HG02840 (cell line): ENCODE data around the gene SLC13A2.
"Not testable (repeated sequence)": the region's sequence is repeated elsewhere in the genome, so short reads cannot be mapped to it uniquely, and the experiment has no call there.

Experiments
- ATAC-seq: cut with Tn5 transposase; IDR thresholded peaks from one replicate; pipeline ENCODE4 v1.9.1; 2021; ENCODE audit warnings: mild to moderate bottlenecking, moderate library complexity, moderate number of reproducible peaks; ENCODE audit not compliant: unreplicated experiment, low FRiP score

The SLC13A2 gene

DNA sequence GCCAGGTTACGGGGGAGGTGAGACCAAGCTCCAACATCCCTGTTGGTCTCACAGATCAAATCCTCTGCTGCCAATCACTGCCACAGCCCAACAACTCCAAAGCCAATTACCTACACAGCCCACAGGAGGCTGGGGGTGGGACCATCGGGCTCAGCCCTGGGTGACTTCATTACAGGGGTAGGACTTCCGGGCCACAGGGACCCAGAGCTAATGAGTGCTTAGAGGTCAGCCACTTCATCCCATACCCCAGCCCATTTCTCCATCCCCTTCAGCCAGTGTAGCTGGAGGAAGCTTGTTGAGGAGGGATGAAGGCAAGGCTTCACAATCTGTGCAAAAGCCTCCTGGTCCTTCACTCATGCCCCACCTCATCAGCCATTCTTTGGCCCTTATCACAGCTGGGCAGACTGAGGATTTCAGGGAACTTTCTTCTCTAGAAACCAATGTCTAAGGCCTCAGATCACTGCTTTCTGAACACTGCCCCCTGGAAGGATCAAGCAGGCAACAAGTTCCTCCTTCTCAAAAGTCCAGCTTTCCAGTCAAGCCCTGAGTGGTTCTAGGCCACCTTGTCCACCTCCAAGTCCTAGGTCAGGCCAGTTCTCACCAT, 38.5 kb downstream of the SLC13A2 start:
- ATAC-seq: no peak

DNA sequence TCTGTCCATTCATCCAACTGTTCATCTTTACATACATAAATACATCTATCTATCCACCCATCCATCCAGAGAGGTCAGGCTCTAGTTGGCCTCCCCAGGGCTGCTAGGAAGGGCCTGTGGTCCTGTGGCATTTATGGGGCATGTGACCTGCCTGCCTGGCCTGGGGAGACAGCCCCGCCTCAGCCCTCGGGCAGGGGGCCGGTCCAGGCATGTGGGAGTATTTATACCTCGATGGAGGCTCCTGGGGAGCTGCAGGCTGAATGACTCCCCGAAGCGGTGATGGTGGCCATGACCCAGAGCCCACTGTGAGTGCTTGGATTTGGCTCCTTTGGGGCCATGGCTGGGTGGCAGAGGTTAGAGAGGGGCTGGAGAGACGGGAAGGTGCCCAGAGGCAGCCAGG, 40.0 kb downstream of the SLC13A2 start:
- ATAC-seq: no peak

DNA sequence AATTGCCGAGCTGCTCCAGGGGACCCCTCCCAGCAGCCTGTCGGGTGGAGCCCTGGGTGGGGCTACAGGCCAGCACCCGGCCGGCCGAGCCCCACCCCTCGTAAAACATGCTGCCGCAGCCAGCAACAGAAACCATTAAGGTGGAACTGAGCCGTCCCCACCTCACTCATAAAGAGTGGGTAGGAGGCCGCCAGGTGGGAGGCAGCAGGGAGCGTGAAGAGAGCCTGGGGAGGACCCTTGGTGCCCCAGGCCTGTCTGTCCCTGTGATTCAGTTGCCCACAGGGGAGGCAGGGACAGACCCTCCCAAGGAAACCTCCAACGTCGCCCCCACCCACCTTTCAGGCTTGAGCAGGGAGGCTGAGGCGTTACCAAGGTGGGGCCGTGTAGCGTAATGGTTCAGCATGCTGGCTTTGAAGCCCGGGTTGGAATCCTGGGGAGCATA, 41.1 kb downstream of the SLC13A2 start:
- ATAC-seq: no peak

DNA sequence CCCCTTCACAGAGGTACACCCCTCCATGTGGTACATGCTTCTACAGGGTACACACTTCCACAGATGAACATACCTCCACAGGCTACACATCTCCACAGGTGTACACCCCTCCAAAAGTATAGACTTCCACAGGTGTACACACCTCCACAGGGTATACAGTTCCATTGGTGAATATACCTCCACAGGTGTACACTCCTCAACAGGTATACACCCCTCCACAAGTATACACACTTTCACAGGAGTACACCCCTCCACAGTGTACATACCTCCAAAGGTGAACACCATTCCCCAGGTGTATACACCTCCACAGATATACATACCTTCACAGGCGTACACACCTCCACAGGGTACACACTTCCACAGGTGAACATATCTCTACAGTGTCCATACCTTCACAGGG, 42.1 kb downstream of the SLC13A2 start:
- ATAC-seq: no peak

DNA sequence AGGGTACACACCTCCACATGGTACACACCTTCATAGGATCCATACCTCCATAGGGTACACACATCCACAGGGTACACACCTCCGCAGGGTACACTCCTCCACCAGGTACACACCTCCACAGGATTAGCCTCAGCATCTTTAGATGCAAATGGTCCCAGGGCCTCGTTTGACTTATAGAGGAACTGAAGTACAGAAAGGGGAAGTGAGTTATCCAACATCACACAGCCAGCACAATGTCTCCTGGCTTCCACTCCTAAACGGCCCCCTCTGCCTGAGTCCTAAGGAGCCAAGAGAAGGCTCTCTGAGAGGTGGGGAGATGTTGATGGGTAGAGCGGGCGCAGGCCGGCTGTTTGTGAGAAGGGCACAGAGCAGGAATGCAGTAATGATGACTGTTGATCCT, 44.7 kb downstream of the SLC13A2 start:
- ATAC-seq: no peak

DNA sequence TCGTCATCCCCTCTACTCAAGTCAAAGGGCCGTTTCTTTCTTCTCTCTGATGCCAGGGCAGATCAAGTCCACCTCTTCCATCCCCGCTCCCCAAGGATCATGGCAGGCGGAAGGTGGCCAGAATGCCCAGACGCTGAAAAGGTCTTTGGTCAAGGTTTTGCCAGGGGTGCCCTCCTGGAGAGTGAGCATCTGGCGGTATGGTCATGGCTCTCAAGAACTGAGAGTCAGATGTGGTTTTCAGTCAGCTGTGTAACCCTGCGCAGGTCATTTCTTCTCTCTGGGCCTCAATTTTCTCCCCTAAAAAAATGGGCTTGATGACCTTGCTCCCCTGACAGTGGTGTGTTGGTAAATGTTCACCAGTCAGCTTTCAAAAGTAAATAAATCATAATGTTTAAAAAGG, 45.1 kb downstream of the SLC13A2 start:
- ATAC-seq: no peak

DNA sequence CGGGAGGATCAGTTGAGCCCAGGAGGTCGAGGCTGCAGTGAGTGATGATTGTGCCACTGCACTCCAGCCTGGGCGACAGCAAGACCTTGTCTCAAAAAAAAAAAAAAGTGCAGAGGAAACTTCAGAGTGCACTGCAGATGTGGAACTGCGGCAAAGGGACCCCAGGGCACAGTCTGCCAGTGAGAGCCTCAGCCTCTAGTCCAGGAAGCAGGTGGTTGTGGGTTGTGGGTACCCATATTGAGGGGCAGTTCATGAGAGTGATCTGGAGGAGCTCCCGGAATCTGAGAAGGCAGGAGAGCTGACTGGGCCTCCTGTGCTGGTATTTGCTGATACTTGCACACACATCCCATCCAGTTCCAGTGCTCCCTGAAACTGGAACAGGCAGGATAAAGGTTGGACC, 45.8 kb downstream of the SLC13A2 start:
- no peak for ATAC-seq

DNA sequence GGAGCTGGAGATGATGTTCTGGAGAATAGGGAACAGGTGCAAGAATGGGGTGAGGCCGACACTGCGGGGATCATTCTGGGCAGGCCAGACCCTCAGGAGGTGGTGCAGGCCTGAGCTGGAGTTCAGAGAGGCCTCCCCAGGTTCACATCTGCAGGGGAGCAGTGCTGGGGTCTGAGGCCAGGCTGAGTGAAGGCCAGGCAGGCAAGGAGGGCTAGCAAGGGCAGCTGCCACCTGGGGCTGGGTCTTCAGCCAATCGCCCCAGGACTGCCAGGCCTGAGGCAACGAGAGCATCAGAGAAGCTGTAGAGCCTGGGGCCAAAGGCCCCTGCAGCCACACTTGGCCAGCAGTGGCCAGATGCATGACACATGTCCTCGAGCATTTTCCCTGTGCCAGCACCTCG, 47.2 kb downstream of the SLC13A2 start:
- no peak for ATAC-seq

DNA sequence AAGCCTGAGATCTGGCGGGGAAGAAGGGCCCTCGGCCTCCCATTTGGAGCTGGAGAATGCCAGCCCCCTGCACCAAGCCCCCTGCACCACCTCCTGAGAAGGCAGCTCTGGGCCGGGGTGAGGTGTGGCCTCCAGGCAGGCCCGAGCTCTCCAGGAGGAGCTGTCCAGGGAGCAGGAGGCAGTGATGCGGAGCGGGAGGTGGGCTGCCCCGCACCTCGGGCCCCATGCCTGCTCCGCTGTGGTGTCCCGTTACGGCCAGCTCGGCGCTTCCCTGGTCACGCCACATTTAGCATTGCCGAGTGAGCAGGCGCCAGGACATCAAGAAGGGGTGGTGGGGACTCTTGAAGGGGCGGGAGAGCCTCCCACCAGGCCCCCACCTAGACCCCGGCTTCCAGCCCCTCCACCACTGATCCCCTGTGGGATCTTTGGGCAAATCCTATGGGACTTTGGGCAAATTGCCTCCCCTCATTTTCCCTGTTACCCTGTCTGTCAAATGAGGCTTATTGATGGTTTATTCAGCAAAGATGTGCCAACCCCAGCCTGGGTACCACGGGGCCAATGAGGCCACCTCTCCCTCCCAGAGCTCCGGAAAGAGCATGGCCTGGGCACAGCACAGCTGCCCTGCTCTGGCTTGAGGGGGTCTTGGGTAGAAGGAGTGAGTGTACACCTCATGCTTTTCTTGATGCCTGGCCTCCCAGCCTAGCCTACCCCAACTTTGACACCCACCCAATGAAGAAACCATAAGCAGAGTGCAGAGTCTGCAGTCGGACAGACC, 48.1 kb downstream of the SLC13A2 start:
- no peak for ATAC-seq

DNA sequence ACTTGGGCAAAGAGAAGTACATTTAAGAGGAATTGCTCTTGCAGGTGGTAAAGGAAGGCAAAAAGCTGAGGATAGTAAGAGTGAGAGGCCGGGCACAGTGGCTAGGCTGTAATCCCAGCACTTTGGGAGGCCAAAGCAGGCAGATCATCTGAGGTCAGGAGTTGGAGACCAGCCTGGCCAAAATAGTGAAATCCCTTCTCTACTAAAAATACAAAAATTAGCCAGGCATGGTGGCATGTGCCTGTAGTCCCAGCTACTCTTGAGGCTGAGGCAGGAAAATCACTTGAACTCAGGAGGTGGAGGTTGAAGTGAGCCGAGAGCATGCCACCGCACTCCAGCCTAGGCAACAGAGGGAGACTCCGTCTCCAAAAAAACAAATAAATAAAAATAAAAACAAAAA, 48.8 kb downstream of the SLC13A2 start:
- not testable (repeated sequence) for ATAC-seq

DNA sequence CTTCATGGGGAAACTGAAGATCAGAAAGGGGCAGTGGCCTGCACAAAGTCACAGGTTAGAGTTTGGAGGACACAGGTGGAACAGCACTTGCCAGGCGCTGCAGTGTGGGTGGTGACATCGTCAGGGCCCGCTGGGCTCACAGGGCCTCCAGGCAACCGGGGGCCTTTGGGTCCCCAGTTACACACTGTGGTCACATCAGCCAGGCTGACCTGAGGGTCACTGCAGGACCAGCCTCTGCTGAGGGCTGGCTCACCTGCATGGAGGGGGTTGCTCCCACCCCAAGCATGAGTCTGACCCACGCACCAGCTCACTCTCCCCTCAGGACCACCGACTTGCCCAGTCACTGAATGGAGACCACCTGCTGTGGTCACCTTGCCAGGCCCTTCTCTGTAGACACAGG, 49.7 kb downstream of the SLC13A2 start:
- no peak for ATAC-seq

DNA sequence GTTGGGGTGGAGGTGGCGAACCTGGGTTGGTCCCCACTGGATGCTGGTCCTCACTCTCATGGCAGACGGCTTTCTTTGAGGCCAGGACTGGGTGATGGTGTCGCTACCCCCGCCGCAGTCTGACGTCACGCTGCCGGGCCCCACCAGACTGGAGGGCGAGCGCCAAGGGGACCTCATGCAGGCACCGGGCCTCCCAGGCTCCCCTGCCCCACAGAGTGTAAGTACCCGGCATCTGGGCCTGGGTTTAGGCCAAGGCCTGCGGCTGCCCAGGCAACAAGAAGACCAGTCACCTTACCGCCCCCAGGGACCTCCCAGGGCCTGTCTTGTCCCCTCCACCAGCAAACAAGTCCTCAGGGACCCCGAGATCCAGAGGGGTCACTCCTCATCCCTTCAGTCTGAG, 50.4 kb downstream of the SLC13A2 start:
- ATAC-seq: no peak

DNA sequence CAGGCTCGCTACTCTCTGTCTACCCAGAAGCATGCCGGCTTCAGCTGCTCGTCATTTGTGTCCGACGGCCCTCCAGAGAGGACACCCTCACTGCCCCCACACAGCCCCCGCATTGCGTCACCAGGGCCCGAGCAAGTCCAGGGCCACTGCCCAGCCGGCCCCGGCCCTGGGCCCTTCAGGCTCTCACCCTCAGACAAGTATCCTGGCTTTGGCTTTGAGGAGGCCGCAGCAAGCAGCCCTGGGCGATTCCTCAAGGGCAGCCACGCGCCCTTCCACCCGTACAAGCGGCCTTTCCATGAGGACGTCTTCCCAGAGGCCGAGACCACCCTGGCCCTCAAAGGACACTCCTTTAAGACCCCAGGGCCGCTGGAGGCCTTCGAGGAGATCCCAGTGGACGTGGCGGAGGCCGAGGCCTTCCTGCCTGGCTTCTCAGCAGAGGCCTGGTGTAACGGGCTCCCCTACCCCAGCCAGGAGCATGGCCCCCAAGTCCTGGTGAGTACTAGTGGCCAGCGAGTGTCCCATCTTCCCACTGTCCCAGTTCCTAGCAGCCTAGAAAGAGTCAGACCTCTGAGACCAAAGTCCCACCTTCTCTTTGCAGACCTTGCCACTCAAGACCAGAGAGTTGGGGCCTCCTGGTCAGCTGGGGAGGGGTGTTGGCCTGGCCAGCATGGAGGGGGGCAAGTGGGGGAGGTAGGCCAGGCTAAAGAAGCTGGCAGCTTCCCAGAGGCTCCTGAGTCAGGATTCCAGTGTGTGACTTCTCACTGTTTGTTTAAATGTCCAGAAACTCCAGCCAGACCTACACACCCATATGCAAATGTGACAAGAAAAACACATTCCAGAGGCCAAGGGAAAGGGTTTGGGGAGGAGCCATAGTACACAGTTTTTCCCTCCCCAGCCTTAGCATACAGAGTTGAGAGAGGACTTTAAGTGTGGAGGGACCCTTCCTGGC, 51.3 kb downstream of the SLC13A2 start:
- ATAC-seq: no peak

DNA sequence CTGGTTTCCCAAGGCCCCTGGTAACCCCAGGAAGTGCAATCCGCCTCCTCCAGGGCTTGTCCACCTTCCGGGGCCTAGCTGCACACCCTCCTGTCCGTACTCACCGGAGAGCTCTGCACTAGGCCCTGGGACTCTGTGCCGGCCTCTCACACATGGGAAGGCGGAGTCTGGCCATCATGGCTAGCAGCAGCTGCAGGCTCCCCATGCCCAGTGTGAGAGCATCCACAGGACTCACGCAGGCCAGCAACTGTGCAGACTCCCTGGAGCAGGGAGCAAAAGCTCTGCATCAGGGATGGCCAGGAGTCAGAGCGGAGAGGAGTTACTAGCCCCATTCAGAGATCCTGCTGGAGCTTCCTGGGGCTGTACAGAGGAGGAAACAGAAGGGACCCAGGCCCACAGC, 52.9 kb downstream of the SLC13A2 start:
- ATAC-seq: no peak

DNA sequence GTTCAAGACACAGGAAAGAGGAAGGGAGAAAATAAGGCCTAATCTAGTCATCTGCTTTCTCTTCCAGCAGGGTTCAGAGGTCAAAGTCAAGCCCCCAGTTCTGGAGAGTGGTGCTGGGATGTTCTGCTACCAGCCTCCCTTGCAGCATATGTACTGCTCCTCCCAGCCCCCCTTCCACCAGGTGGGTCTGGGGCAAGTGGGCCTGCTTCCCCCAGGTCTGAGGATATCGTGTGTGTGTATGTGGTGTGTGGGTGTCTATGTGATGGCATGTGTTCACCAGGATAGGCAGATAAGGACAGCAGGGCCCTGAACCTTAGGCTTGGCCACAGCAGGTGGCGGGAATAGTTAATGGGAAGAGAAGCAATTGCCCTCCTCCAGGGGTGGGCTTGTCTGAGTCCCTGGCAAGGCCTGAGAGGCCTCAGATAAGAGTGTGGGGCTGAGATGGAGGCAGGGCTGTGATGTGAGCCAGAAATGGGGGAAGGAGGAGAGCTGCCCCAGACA, 53.8 kb downstream of the SLC13A2 start:
- ATAC-seq: no peak

DNA sequence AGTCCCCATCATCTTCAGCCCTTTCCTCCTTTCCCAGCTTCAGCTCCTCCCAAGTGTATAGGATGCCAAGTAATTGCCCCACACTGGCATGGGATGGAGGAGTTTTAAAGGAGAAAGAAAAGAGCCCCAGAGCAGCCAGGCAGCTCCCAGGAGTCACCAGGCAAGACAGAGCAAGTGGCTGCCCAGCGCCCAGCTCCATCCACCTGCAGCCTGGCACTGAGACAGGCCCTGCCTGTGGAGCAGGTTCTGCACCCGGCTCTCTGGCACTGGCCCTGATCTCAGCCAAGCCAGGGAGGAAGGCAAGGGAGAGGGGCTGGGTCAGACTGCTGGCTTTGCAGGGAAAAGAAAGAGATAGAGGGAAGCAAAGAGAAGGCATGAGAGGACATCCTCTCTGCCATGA, 54.4 kb downstream of the SLC13A2 start:
- ATAC-seq: no peak

DNA sequence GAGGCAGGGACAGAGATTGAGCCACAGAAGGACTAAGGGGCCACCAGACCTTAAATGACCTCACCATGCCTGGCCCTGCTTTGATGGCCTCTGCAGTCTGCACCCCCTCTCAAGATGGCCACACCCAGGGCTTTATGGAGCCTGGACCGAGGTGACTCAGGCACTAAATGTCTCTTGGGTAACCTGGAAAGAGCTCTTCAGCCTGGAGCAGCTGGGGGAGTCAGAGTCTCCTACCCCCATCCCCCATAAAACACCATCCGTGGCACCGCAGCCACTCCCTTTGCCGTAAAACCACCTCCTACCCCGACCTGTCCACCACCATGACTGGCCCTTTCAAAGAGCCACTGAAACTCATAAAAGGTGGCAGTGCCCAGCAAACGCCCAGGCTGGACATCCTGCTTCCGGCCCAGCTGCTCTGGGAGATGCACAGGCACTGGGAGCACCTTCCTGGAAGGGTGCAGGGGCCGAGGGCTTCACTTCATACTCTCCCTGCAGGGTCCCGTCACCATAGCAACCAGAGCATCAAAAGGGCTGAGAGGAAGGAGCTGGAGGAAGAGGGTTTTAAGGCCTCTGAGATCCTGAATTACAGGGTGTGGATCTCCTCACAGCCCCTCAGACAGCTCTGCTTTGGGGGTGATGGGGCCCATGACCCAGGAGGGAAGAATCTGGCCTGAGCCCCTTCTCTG, 55.0 kb downstream of the SLC13A2 start:
- no peak for ATAC-seq

DNA sequence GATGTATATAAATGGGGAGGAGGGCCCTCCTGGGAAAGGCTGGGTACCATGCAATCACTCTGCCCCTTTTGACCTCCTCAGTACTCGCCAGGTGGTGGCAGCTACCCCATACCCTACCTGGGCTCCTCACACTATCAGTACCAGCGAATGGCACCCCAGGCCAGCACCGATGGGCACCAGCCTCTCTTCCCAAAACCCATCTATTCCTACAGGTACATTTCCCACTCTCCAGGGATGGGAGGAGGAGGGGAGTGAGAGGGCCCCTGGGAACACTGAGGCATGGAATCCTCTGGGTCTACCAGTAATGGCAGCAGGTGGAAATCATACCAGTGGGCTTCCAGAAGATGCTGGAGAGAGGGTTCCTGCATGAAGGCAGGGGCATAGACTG, 55.6 kb downstream of the SLC13A2 start:
- no peak for ATAC-seq

DNA sequence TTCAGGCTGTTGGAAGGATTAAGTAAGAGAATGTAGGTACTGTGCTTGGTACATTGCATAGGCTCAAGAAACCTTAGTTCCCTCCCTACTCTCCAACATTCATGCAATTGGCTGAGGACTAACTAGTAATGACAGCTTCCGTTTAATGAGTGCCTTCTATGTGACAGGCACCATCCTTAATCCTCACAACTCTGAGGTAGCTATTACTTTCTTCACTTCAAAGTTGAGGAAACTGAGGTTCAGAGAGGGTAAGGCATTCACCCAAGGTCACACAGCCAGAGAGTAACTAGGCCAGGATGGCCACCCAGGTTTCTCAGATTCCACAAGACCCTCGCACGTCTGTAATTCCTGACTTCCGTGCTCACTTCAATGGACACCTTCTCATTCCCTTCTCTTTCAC, 56.8 kb downstream of the SLC13A2 start:
- ATAC-seq: no peak

DNA sequence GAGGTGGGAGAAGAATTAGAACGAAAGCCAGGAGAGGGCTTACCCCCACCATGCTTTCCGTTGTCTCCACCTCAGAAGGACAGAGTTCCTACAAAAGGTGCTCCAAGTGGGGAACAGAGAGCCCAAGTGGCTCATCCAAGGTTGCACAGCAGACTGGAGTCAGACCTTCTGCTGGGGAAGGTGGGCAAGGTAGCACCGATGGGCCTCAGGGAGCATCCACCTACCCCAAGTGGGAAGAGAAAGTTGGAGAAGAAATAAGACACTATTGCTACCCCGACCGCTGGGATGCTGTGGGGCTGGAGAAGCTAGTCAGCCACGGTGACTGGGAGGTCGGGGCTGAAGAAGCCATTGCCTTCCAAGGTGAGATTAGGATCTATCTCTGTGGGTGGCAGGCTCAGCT, 57.5 kb downstream of the SLC13A2 start:
- ATAC-seq: no peak
